H9 (cell line): ENCODE measurements around the gene USP40. TPM values are rescaled to one million over a fixed set of nuclear protein-coding genes. Genes with fewer than 3 reads are reported as not detected.

Source experiments
- DNase-seq: peaks from one replicate; pipeline ENCODE4 v3.0.0-alpha.2; 2017
- H2AFZ ChIP-seq: one replicate; pipeline ENCODE4 v1.6.1; 2013; ENCODE audit warnings: mild to moderate bottlenecking, low read length, control low read depth, moderate library complexity
- H2AK5ac ChIP-seq: 2 replicates; pipeline ENCODE4 v1.6.1; 2013; ENCODE audit warnings: low read length, control low read depth, mixed read lengths; ENCODE audit not compliant: insufficient read length
- H2BK120ac ChIP-seq: one replicate; pipeline ENCODE4 v1.6.1; 2013; ENCODE audit warnings: low read depth, mild to moderate bottlenecking, low read length, control low read depth, inconsistent platforms; ENCODE audit not compliant: poor library complexity, severe bottlenecking
- H2BK12ac ChIP-seq: 2 replicates; pipeline ENCODE4 v1.6.1; 2013; ENCODE audit warnings: low read length, control low read depth, mixed read lengths, low read depth; ENCODE audit not compliant: insufficient read length
- H2BK15ac ChIP-seq: 2 replicates; pipeline ENCODE4 v1.6.1; 2013; ENCODE audit warnings: low read depth, low read length, control low read depth
- H2BK20ac ChIP-seq: one replicate; pipeline ENCODE4 v1.6.1; 2013; ENCODE audit warnings: low read depth, mild to moderate bottlenecking, low read length, control low read depth, inconsistent platforms; ENCODE audit not compliant: poor library complexity, severe bottlenecking
- H2BK5ac ChIP-seq: 2 replicates; pipeline ENCODE4 v1.6.1; 2013; ENCODE audit warnings: low read length, control low read depth, mixed read lengths; ENCODE audit not compliant: insufficient read length
- H3K14ac ChIP-seq: 2 replicates; pipeline ENCODE4 v1.6.1; 2013; ENCODE audit warnings: low read length, control low read depth; ENCODE audit not compliant: insufficient read depth
- H3K18ac ChIP-seq: 2 replicates; pipeline ENCODE4 v1.6.1; 2013; ENCODE audit warnings: low read depth, mild to moderate bottlenecking, mixed read lengths, low read length, control low read depth; ENCODE audit not compliant: insufficient read length
- H3K23ac ChIP-seq: 2 replicates; pipeline ENCODE4 v1.6.1; 2013; ENCODE audit warnings: low read length, control low read depth, mixed read lengths, low read depth; ENCODE audit not compliant: insufficient read length
- H3K23me2 ChIP-seq: 2 replicates; pipeline ENCODE4 v1.6.1; 2013; ENCODE audit warnings: low read depth, mild to moderate bottlenecking, mixed read lengths, low read length, control low read depth; ENCODE audit not compliant: insufficient read length, poor library complexity, severe bottlenecking
- H3K27ac ChIP-seq: 2 replicates; pipeline ENCODE4 v1.5.1; 2013; ENCODE audit warnings: low read length, control low read depth, mixed read lengths, low read depth; ENCODE audit not compliant: insufficient read length
- H3K27me3 ChIP-seq: 2 replicates; pipeline ENCODE4 v1.6.1; 2013; ENCODE audit warnings: low read length, control low read depth, inconsistent platforms; ENCODE audit not compliant: insufficient read depth
- H3K4ac ChIP-seq: 2 replicates; pipeline ENCODE4 v1.6.1; 2013; ENCODE audit warnings: low read depth, mild to moderate bottlenecking, control low read depth, inconsistent platforms, low read length, moderate library complexity
- H3K4me1 ChIP-seq: 2 replicates; pipeline ENCODE4 v1.6.1; 2013; ENCODE audit warnings: low read length, control low read depth, inconsistent platforms; ENCODE audit not compliant: insufficient read depth
- H3K4me2 ChIP-seq: 2 replicates; pipeline ENCODE4 v1.6.1; 2013; ENCODE audit warnings: low read length, control low read depth, mixed read lengths; ENCODE audit not compliant: insufficient read length, insufficient read depth
- H3K56ac ChIP-seq: 2 replicates; pipeline ENCODE4 v1.6.1; 2013; ENCODE audit warnings: low read depth, mild to moderate bottlenecking, mixed read lengths, low read length, control low read depth; ENCODE audit not compliant: insufficient read length
- H3K79me1 ChIP-seq: 2 replicates; pipeline ENCODE4 v1.6.1; 2013; ENCODE audit warnings: low read depth, mild to moderate bottlenecking, moderate library complexity, low read length, control low read depth, inconsistent platforms; ENCODE audit not compliant: insufficient read depth, poor library complexity, severe bottlenecking
- H3K79me2 ChIP-seq: 2 replicates; pipeline ENCODE4 v1.6.1; 2013; ENCODE audit warnings: low read length, control low read depth, inconsistent platforms; ENCODE audit not compliant: insufficient read depth
- H3K9ac ChIP-seq: 2 replicates; pipeline ENCODE4 v1.6.1; 2013; ENCODE audit warnings: low read length, control low read depth, mixed read lengths; ENCODE audit not compliant: insufficient read length; ENCODE audit errors: extremely low read depth
- H3K9me3 ChIP-seq: one replicate; pipeline ENCODE4 v1.6.1; 2013; ENCODE audit warnings: low read depth, low read length, inconsistent platforms; ENCODE audit not compliant: control insufficient read depth
- H3T11ph ChIP-seq: one replicate; pipeline ENCODE4 v1.6.1; 2013; ENCODE audit warnings: mild to moderate bottlenecking, low read length, control low read depth, inconsistent platforms
- H4K20me1 ChIP-seq: one replicate; pipeline ENCODE4 v1.6.1; 2013; ENCODE audit not compliant: control insufficient read depth, insufficient read length, insufficient read depth
- H4K5ac ChIP-seq: 2 replicates; pipeline ENCODE4 v1.6.1; 2013; ENCODE audit warnings: low read depth, mild to moderate bottlenecking, mixed read lengths, low read length, control low read depth; ENCODE audit not compliant: insufficient read length
- H4K8ac ChIP-seq: replicated peaks from 2 replicates; pipeline ENCODE4 v1.6.1; 2013; ENCODE audit warnings: low read length, control low read depth, mixed read lengths, low read depth; ENCODE audit not compliant: insufficient read length
- H4K91ac ChIP-seq: 2 replicates; pipeline ENCODE4 v1.6.1; 2013; ENCODE audit warnings: low read depth, mild to moderate bottlenecking, moderate library complexity, mixed read lengths, low read length, control low read depth; ENCODE audit not compliant: insufficient read length
- H3K27ac Mint-ChIP-seq, 3 experiments: 2 replicates in 2 of 3; 3 replicates in 1 of 3; pipeline ENCODE4 v1.8.0; 2020 to 2021; ENCODE audit warnings: mixed read lengths in 3 of 3, mild to moderate bottlenecking in 1 of 3, moderate library complexity in 1 of 3
- H3K27me3 Mint-ChIP-seq: 2 replicates; pipeline ENCODE4 v1.8.0; 2021; ENCODE audit warnings: low read depth, mild to moderate bottlenecking, moderate library complexity, mixed read lengths
- H3K36me3 Mint-ChIP-seq, 3 experiments: 2 replicates in 2 of 3; 3 replicates in 1 of 3; pipeline ENCODE4 v1.8.0; 2020 to 2021; ENCODE audit warnings: low read depth in 3 of 3, mixed read lengths in 3 of 3; ENCODE audit not compliant: insufficient read depth in 1 of 3
- H3K4me1 Mint-ChIP-seq, 2 experiments: 2 replicates each; pipeline ENCODE4 v1.8.0; 2020; ENCODE audit warnings: mixed read lengths in 2 of 2
- H3K4me3 Mint-ChIP-seq, 2 experiments: 2 replicates in 1 of 2; 3 replicates in 1 of 2; pipeline ENCODE4 v1.8.0; 2020 to 2021; ENCODE audit warnings: mild to moderate bottlenecking in 2 of 2, mixed read lengths in 2 of 2, moderate library complexity in 1 of 2
- H3K9me3 Mint-ChIP-seq, 2 experiments: 2 replicates in 1 of 2; 3 replicates in 1 of 2; pipeline ENCODE4 v1.8.0; 2020; ENCODE audit warnings: mild to moderate bottlenecking in 2 of 2, mixed read lengths in 2 of 2, moderate library complexity in 1 of 2
- WGBS: extraction: QIAGEN DNeasy Blood & Tissue Kit; methylation state at CpG from one replicate; pipeline ENCODE4 v1.1.7; 2013; ENCODE audit warnings: missing lambda C conversion rate, low lambda C conversion rate, mixed read lengths; ENCODE audit not compliant: insufficient read length; ENCODE audit errors: extremely low coverage; 5-methylcytosine and 5-hydroxymethylcytosine counted together
- total RNA-seq: library from RNA; stranded (reverse); gene quantifications from 2 replicates; pipeline ENCODE4 v1.2.1, GENCODE V29; 2021
- TF ChIP-seq, protein P1 (sequence below): fragments of 200-600 bp; sonication (generic); conservative IDR thresholded peaks from 3 replicates; pipeline ENCODE4 v1.8.0; 2021; ENCODE audit warnings: antibody characterized with exemption, mild to moderate bottlenecking

The USP40 gene
- total RNA-seq, 1 experiment from 2014 or later: 7.5 TPM

DNA sequence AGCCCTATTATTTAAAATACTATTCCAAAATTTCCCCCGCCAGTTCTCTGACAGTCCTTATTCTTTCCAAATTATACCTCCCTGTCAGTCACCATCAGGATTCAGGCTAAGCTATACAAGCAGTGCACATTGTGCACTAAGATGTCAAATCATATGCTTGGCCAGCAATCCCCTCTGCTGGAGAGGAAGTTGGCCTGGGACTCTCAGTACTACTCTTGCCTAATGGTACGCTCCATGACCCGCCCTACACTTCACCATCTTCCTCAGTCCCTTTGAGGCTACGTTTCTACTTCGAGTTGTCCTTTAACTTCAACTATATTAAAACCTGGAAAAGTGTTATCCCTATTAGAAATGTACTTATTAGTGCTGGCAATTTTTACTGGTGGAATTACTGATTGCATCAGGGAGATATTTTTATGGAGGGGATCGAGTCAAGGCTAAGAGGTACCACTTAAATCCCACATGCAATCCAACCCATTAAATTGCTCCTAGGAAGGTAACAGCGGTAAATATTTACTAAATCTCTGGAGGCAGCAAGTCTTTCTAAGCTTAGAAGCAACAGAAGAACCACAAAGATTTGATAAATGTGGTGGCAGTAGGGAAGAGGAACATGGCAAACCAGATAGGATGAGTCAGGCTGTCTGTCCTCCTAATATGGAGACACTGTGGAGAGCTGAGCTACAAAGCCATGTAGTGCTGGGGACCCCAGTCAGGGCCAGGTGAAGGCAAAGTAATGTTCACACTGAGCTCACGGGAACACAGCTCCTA, 2.7 kb downstream of the USP40 start:
- Histone ChIP-seq H3K79me2 (no peaks in the 10 kb centered on the region), H2BK20ac (no peak overlapping the region), H3K23me2 (peaks cover 8% of the 10 kb centered on the region), H3K9ac (no peak overlapping the region), H3K4me2 (no peak overlapping the region), H2BK120ac (no peak overlapping the region), H2BK5ac (no peak overlapping the region), H2AK5ac (no peak overlapping the region), H4K5ac (peak overlapping the region; percentile 53), H4K8ac (no peak overlapping the region), H3K14ac (no peak overlapping the region), H4K20me1 (no peaks in the 10 kb centered on the region), H3K4ac (no peak overlapping the region), H3K79me1 (no peaks in the 10 kb centered on the region), H3K18ac (no peak overlapping the region), H3K23ac (no peak overlapping the region), H3K9me3 (no peaks in the 10 kb centered on the region), H3K27me3 (no peaks in the 10 kb centered on the region), H2AFZ (no peak overlapping the region), H4K91ac (no peak overlapping the region), H3K4me1 (no peaks in the 10 kb centered on the region), H2BK12ac (peak overlapping the region; percentile 35), H3K27ac (no peak overlapping the region), H3T11ph (no peak overlapping the region), H3K56ac (no peak overlapping the region), H2BK15ac (no peak overlapping the region)
- Mint-ChIP-seq H3K4me1 (peaks cover 5 to 9% of the 10 kb centered on the region in 2 experiments), H3K27ac (no peak overlapping the region), H3K9me3 (no peaks in the 10 kb centered on the region), H3K4me3 (no peak overlapping the region), H3K27me3 (no peaks in the 10 kb centered on the region), H3K36me3 (no peaks in the 10 kb centered on the region; a peak in 1 of 7 replicates)
- TF ChIP-seq, protein P1, sequence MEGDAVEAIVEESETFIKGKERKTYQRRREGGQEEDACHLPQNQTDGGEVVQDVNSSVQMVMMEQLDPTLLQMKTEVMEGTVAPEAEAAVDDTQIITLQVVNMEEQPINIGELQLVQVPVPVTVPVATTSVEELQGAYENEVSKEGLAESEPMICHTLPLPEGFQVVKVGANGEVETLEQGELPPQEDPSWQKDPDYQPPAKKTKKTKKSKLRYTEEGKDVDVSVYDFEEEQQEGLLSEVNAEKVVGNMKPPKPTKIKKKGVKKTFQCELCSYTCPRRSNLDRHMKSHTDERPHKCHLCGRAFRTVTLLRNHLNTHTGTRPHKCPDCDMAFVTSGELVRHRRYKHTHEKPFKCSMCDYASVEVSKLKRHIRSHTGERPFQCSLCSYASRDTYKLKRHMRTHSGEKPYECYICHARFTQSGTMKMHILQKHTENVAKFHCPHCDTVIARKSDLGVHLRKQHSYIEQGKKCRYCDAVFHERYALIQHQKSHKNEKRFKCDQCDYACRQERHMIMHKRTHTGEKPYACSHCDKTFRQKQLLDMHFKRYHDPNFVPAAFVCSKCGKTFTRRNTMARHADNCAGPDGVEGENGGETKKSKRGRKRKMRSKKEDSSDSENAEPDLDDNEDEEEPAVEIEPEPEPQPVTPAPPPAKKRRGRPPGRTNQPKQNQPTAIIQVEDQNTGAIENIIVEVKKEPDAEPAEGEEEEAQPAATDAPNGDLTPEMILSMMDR: no peak
- no CpG with 5 or more reads among the region's 8 CpGs for WGBS
- no peak for DNase-seq
